GM21423 (cell line): Measurements from ENCODE around the gene STAP2.
A peak's percentile ranks its signal among the peaks of the same experiment; 100 is the strongest.

Experiments used
- ATAC-seq: cut with Tn5 transposase; IDR thresholded peaks from one replicate; pipeline ENCODE4 v1.9.1; 2021; ENCODE audit warnings: mild to moderate bottlenecking, moderate library complexity; ENCODE audit not compliant: unreplicated experiment

STAP2 gene

GRCh38 chr19:4370418-4371041 is 31.9 kb upstream of the STAP2 start:
- ATAC-seq, result no peak

DNA sequence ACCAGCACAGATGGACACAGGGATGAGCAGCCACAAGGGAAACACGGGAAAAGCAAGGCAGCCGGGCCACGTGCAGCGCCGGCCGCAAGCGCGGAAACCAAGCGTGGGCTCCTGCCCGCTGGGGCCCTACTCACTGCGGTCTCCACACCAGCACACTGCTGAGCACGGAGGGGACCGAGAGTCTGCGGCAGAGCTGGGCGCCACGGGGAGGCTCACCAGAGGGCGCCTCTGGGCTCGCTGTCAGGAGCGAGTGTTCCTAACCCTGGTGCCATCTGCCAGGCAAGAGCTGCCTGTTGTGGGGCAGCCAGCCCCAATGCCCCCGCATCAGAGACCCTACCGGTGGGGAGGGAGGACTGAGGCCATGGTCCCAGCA is 31.2 kb upstream of the STAP2 start:
- ATAC-seq, result peak; percentile 23

DNA sequence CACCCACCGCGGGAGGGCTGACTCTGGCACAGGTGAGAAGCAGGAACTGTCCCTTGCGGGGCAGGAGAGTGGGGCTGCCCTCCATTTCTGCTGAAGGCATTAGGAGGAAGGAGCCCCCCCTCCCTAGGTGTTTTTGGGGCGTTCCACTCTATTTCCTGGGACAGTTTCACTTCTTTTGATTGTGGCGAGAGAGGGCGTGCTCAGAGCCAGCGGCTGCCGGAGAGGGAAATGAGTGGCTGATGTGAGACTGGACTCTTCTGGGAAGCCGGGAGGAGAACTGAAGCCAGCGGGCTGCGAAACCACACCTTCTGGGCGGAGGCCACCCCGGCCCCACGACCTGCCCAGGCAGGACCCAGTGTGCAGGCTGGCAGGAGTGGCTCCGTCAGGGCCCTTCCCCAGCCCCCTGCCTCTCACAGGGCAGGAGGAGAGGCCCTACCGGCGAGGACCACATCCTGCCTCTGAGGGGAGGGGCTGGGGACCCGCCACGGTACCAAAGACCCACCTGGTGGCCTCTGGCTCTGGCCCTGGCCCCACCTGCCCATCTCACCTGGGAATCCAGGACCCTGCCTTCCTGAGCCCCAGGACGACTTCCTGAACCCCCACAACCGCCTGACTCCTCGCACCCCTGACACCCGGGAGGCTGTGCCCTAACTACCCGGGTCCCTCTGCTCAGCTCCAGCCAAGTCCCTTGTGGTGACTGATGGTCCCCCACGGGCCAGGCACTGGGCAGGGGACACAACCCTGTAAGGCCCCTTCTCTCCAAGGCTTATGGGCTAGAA is 30.7 kb upstream of the STAP2 start:
- peak; percentile 51 for ATAC-seq

GRCh38 chr19:4368128-4368820 is 29.6 kb upstream of the STAP2 start:
- no peak for ATAC-seq

- no peak for ATAC-seq
Observed at GRCh38 chr19:4367781-4368127, 29.1 kb upstream of the STAP2 start.

DNA sequence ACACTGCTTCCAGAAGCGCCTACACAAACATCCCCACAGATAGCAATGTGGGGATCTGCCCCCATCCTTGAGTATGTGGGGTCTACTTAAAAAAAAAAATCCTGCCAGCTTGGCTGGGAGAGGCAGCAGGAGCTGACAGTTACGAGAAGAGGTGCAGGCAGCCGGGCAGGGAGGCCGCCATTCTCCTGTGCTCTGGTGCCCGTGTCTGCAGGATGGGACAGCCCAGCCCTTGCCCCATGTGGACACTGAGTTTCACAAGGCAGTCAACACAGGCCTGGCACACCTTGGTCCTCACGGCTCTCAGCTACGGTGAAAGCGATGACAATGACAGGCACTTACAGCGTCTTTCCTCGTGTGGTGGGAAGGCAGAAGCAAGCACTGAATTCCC is 28.7 kb upstream of the STAP2 start:
- ATAC-seq, result no peak

GRCh38 chr19:4366666-4367335 is 28.2 kb upstream of the STAP2 start:
- no peak for ATAC-seq

GRCh38 chr19:4365791-4366665 is 27.4 kb upstream of the STAP2 start:
- ATAC-seq, result no peak

DNA sequence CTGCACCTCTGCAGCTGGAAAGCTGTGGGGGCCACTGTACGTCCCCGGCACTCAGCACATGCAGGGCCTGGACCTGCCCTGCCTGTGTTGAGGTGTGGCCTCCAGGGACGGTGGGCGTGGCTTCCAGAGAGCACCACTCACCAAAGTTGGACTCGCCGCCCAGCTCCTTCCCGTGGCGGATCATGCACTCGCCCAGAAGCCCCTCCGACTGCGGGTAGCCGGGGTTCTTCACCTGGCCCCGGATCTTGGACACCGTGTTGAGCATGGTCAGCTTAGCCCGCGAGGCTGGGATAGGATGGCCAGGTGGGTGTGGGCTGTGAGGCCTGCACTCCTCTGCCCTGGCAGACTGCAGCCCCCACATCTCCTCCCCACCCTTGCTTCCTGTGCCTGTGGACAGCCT is 26.7 kb upstream of the STAP2 start:
- ATAC-seq, result no peak

GRCh38 chr19:4363571-4364304 is 25.1 kb upstream of the STAP2 start:
- ATAC-seq, result no peak

DNA sequence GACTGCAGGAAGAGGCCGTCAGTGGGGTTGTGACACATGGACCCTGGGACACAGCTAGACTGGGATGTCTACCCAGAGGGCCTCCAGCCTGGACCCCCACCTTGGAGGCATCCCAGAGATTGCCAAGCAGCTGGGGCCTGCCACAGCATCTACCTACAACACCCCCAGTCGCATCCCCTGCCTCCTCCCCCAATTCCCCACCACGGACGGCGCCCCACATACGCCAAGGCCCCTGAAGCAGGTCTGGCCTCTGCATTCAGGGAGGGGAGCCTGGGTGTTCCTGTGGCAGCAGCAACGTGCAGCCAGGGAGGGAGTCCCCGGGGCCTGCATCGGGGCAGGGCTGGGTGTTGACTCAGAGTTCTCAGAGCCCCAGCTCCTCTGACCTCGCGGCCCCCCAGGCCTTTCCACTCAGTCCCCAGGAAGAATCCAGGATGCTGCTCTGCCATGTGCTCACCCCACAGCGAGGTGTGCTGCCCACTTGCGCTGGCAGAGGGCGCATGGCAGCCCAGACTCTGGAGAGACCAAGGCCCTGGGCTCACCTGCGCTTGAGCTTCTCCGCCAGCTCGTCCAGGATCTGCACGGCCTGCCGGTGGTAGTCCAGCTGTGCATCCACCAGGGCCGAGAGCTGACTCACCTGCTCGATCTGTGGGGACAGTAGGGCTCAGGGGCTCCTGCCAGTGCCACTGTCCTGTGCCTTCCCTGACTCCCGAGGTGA is 24.4 kb upstream of the STAP2 start:
- ATAC-seq, result no peak

DNA sequence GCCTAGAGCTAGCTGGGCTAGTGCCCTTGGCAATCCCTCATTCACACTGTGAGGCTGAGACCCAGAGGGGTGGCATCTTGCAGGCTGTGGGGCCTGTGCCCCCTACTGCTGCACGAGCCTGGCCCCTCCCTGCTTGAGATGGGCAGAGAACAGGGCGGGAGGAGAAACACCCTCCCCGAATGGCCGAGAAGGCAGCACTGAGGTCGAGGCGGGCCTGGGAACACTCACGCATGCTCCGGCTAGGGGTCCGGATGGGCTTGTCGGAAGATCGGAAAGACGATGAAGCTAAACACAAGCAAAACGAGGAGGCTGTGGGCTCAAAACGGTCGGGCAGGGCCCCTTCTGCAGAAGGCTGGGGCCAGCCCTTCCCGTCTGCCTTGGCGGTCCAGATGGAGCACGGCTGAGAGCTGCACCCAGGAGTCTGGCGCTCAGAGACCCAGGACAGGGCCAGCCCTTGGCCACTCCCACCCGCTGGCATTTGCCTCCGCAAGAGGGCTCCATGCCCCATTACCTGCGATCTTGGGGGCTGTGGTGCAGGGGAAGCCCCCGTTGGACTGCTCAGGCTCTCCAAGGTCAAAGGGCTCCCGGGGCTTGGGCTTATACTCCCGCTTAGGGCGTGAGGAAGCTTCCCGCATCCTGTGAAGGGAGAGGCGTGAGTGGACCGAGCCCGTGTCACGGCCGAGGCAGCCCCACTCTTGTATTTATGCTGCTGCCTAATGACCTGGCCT is 23.6 kb upstream of the STAP2 start:
- no peak for ATAC-seq

GRCh38 chr19:4361152-4362046 is 22.8 kb upstream of the STAP2 start:
- ATAC-seq, result no peak

DNA sequence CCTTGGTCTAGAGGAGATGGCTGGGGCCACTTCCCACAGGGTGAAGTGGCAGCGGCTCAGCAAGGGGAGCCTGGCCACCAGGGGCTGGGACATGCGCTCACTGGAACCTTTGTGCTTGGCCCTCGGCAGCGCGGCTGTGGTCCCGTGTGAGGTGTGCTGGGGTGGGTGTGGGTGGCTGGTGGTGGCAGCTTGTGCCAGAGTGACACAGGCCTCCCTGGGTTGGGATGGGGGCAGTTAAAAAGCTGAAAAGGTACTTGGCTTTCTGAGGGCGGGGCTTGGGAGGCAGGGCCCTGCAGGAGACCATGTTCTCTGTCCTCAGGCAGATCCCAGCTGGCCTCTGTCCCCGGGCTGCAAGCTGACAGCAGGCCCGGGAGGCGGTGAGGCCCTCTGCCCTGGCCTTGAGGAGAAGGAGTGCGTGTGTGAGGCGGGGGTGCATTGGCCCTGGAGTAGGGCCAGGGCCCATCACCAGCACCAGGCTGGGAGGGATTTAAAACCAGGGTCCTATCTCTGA is 22.1 kb upstream of the STAP2 start:
- no peak for ATAC-seq

DNA sequence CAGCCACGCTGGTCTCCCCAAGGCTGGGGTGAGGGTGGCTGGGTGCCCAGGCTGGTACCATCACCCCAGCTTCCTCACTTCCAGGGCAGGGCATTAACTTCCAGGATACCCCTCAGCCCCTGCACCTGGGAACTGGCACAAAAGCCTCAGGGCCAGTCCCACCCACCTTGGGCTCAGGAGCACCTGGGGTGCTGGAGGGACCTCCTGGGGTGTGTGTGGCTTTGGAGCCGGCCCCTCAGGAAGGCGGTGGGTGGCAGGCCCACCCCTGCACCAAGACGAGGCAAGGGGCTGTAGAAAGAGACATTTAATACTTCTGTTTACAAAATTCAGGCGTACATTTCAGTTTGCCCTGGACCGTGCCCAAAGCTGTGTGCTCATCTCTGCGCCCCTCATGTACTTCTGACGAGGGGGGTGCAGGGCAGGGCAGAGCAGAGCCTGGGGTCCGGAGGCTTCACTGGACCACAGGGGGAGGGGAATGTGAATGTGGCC is 21.5 kb upstream of the STAP2 start:
- ATAC-seq, result no peak

GRCh38 chr19:4359627-4360000 is 21.0 kb upstream of the STAP2 start:
- ATAC-seq, result no peak
